ENCODE data around the gene FRMD8. TPM values are rescaled to one million over a fixed set of nuclear protein-coding genes. Genes with fewer than 3 reads are reported as not detected.

The FRMD8 gene
- total and polyA plus RNA-seq, 10 donors = 19.3 to 128 (median 84.0) TPM

DNA sequence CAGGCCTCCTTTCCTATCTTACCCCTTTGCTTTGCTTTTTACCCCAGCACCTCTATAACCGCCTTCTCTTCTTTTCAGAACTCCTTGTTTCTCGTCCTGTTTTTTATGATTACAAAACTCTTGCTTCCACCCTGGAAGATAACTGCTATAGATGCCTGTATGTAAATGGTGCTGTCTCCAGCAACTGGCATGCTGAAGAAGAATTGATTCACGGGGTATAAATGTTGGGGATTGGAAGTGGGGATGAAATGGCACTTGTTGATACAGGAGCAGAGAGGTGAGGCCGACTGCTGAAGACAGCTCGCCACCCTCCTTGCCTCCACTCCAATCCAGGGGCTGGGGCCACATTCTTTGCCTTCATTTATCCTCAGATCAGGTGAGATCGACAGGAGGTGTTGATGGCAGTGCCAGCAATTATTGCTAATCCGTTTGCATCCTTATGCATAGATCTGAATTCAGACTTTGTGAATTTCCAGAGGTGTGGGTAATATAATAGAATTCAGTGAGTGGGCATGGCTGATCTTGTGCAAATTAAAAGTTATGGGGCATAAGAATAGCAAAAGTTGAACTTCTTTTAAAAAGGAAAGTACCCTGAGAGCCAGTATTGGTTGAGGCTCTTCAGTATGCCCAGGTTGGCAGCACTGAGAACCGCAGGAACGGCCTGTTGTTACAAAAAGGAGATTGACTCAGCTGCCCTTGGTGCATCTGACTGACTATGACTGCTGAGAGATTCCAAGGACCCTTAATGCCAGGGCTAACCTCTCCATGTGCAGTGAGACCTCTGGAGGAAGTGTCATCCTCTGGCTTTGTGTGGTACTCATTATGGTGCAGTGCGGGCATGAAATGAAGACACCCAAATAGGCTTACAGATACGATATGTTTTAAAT lies 41.5 kb downstream of the FRMD8 start:
- intact Hi-C loops (cut with DNase I; ENCODE audit: low total_unique reads) = no loop called here
- H3K27ac ChIP-seq = peak overlapping the region; percentile 92 to 100 (median 98)
- H3K4me3 ChIP-seq = peak overlapping the region; percentile 66 to 96 (median 83)
- no peaks in the 10 kb centered on the region for H3K9me3 ChIP-seq
- WGBS, 5 donors = 20 to 53% (median 27%) methylated on average over 11 of the region's 11 CpGs
- H3K4me1 ChIP-seq = peaks cover 59 to 74% (median 67%) of the 10 kb centered on the region in 6 donors
- TF ChIP-seq, protein P1, sequence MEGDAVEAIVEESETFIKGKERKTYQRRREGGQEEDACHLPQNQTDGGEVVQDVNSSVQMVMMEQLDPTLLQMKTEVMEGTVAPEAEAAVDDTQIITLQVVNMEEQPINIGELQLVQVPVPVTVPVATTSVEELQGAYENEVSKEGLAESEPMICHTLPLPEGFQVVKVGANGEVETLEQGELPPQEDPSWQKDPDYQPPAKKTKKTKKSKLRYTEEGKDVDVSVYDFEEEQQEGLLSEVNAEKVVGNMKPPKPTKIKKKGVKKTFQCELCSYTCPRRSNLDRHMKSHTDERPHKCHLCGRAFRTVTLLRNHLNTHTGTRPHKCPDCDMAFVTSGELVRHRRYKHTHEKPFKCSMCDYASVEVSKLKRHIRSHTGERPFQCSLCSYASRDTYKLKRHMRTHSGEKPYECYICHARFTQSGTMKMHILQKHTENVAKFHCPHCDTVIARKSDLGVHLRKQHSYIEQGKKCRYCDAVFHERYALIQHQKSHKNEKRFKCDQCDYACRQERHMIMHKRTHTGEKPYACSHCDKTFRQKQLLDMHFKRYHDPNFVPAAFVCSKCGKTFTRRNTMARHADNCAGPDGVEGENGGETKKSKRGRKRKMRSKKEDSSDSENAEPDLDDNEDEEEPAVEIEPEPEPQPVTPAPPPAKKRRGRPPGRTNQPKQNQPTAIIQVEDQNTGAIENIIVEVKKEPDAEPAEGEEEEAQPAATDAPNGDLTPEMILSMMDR (IDR thresholded peaks at IDR 0.05 in 8 of 11, conservative IDR thresholded peaks at IDR 0.05 in 3 of 11) = no peak
- TF ChIP-seq POLR2A (IDR thresholded peaks at IDR 0.05) (peak in 2 of 3 donors; percentile 10 to 83), POLR2AphosphoS5 (IDR thresholded peaks at IDR 0.05) (peak; percentile 13 to 96 (median 46))
- H3K36me3 ChIP-seq = peaks cover 0 to 76% (median 4%) of the 10 kb centered on the region in 6 donors
- no peaks in the 10 kb centered on the region for H3K27me3 ChIP-seq (replicated peaks in 1 of 7)
- peak; percentile 74 for DNase-seq

DNA sequence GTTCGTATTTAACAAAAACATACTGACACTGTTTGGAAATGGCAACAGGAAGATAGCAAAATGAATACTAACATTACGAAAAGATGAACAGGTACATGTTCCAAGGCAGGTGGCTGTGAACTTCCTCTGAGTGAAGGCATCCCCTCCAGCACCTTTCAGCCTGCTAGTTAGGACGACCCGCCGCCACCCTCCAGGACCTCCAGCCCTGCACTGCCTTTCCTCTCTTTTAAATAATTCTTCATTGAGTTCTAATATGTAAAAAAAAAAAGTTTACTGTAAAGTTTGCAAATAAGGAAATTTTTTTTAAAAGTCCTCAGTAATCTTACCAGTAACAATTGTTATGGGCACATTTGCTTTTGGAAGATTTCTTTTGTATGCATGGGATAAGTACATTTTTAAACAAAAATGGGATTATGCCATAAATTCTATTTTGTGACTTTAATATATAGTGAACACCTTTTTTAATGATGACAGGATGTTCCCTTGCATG lies 42.2 kb downstream of the FRMD8 start:
- intact Hi-C loops (cut with DNase I; ENCODE audit: low total_unique reads) = no loop called here
- H3K4me1 ChIP-seq = peaks cover 64 to 81% (median 74%) of the 10 kb centered on the region in 6 donors
- peak; percentile 74 for DNase-seq
- peak in 1 of 3 donors; percentile 53 for TF ChIP-seq POLR2A (IDR thresholded peaks at IDR 0.05)
- TF ChIP-seq POLR2AphosphoS5 (IDR thresholded peaks at IDR 0.05) = peak in 2 of 3 donors; percentile 84 to 91
- TF ChIP-seq, protein P1 (IDR thresholded peaks at IDR 0.05 in 8 of 11, conservative IDR thresholded peaks at IDR 0.05 in 3 of 11) = no peak
- H3K9me3 ChIP-seq = no peaks in the 10 kb centered on the region
- WGBS, 5 donors = 24 to 40% (median 26%) methylated on average over 5 of the region's 5 CpGs
- peak overlapping the region in 7 of 8 donors; percentile 66 to 96 (median 87) for H3K4me3 ChIP-seq
- H3K27ac ChIP-seq = peak overlapping the region; percentile 92 to 100 (median 98)
- H3K27me3 ChIP-seq (replicated peaks in 1 of 7) = no peaks in the 10 kb centered on the region
- peaks cover 0 to 82% (median 4%) of the 10 kb centered on the region in 6 donors for H3K36me3 ChIP-seq

DNA sequence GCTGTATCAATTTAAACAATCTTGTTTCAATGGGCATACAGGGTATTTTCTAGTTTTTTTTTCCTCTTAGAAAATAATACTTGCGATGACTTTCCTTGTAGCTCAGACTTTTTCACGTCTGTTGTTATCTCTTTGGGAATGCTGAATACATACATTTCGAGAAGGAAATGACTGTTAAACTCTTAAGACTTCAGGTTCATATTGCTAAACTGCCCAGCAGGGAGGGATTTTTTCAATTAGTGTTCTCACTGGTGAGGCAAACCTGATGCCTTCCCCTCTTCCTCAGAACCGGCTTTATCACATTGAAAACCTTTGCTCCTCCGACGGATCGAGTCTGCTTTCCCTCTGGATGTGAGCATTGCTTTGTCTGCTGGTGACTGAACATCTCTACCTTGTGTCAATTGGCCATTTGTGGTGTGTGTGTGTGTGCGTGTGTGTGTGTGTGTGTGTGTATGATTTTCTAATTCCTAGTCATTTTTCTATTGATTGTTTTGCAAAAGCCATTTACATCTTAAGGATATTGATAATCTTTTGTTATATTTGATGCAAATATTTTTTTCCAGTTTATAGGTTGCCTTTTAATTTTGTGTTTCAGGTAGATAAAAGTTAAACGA lies 42.7 kb downstream of the FRMD8 start:
- intact Hi-C loops (cut with DNase I; ENCODE audit: low total_unique reads) = no loop called here
- Histone ChIP-seq H3K27me3 (replicated peaks in 1 of 7) (no peaks in the 10 kb centered on the region), H3K9me3 (no peaks in the 10 kb centered on the region), H3K4me1 (peaks cover 64 to 87% (median 79%) of the 10 kb centered on the region in 6 donors), H3K36me3 (peaks cover 0 to 82% (median 8%) of the 10 kb centered on the region in 6 donors), H3K4me3 (peak overlapping the region in 6 of 8 donors; percentile 66 to 96 (median 88)), H3K27ac (peak overlapping the region; percentile 92 to 100 (median 98))
- WGBS, 5 donors = 6 to 28% (median 10%) methylated on average over 9 of the region's 9 CpGs
- TF ChIP-seq POLR2AphosphoS5 (IDR thresholded peaks at IDR 0.05) (peak in 1 of 3 donors; percentile 94), POLR2A (IDR thresholded peaks at IDR 0.05) (peak in 2 of 3 donors; percentile 32 to 64)
- TF ChIP-seq, protein P1 (IDR thresholded peaks at IDR 0.05 in 8 of 11, conservative IDR thresholded peaks at IDR 0.05 in 3 of 11) = no peak
- DNase-seq = no peak

Measured in spleen (tissue), 11 donors.